Measurements from ENCODE around the gene ASTN2.
"Not testable (repeated sequence)": the region's sequence is repeated elsewhere in the genome, so short reads cannot be mapped to it uniquely, and the experiment has no call there.

ASTN2 gene

DNA sequence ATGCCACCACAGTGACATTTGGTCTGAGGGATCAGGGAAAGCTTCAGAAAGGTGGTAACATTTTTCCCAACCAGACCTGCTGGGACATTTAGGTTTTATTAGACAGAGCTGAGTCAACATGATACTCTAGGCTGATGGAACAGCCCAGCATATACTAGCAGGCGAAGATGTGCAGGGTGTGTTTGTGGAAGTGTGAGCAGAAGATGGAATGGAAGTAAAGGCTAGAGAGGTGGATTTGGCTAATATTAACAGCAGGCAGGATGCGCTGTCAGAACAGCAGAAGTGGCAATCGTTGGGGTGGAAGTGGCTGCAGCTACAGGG is 340.6 kb downstream of the ASTN2 start:
- no peak for DNase-seq (ENCODE audit: low read depth)

DNA sequence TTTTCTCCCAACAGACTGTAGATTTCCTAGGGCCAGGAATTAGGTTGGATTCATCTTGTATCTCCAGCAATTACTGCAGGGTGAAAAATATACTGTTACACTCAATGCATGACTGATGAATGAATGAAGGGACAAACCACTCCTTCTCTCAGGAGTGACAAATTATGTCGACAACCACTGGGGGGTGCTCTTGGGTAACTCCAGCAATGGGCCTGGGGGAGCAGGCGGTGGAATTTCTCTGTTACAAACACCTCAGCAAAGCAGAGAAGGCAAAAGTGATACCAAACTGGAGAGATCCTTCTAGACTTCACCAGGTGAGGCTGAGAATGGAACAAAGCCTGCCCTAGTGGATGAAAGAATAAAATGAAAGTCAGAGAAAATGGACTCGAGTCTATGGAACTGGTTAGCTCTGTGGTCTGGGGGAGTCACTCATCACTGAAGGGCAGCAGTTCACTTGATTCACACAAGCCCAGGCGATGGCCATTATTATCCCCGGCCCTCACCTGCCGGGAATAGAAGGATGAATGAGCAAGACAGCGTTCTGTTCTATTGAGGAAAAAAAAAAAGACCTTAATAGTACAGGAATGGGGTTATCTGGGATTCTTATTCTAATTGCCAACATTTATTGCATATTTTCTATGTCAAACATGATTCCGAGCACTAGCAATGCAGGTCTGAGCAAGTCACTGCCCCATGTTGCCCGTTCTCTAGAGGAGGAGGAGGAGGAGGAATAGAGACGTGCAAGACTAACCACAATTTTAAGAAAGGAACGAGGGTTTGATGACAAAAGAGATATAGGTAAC is 341.1 kb downstream of the ASTN2 start:
- no peak for DNase-seq (ENCODE audit: low read depth)

DNA sequence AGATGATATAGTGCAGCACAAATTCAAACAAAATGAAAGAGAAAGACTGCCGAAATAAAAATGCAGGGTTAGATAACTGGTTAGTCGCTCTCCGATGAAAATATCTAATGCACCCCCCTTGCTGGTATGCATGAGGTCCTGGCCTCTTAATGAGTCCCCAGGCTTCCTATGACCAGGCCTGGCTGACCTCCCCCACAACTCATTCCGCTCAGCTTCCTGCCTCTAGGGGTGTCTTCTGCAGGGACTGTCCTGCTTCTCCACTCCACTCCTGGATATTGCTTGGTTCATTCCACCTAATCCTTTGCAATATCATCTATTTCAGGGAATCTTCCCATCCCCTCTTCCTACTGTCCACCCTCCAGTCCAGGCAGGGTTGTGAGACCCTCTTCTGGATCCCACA is 341.8 kb downstream of the ASTN2 start:
- no peak for DNase-seq (ENCODE audit: low read depth)

DNA sequence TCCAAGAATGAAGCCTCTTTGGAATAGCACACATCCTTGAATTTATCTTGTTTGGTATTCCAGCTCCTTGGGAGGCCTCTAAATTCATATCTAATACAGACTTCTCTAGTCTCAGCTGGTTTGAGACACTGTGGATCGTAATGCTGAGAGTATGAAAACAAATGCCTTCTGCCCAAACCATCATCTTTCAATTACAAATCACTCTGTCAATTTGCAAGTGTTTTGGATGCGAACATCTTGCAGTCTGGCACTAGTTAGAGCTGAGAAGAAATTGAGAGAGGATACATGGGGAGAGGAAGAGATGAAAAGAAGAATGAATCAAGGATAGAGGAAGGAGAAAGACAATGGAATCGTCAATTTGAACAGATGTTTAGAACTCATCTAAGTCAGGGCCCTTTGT is 342.6 kb downstream of the ASTN2 start:
- DNase-seq (ENCODE audit: low read depth), result no peak

DNA sequence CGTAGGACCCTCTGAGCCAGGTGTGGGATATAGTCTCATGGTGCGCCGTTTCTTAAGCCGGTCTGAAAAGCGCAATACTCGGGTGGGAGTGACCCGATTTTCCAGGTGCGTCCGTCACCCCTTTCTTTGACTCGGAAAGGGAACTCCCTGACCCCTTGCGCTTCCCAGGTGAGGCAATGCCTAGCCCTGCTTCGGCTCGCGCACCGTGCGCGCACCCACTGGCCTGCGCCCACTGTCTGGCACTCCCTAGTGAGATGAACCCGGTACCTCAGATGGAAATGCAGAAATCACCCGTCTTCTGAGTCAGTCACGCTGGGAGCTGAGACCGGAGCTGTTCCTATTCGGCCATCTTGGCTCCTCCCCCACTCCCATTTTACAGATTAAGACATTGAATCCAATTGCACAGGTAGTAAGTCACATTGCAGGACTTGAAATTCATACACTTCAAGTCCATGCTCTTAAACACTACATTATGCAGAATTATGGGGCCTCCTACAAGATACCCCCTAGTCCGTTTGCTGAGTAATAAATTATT is 343.1 kb downstream of the ASTN2 start:
- not testable (repeated sequence) for DNase-seq (ENCODE audit: low read depth)

DNA sequence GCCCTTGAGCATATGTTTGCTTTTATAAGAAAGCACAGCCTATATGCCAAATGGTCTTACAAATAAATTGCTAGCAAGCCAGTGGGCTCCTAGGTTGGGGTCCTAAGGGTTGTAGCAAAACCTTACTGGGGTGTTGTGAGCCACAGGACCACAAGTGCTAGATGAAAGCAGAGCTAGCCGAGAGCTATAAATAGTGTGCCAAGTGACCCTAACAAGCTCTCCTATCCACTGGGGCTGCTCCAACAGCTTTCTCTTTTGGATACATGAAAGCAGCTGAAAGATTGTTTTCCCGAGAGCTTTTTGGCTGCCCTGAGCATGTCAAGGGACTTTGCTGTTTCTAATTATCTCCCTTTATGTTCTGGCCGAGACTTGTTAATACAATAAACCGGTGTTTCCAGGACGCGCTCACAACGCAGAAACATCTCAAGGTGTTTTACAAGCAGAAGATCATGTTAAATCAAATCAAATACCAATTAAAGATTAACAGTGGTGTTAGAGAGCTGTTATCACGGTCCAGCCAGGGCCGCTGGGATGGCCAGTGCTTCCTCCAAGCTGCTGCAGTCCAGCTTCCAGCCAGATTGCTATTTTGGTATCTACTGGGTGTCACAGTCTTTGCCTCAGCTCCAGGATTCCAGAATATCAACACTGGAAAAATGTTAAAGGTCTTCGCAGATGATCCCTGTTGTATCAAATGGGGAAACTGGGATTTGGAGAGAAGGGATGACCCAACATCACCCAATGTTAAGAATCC is 351.0 kb downstream of the ASTN2 start:
- DNase-seq (ENCODE audit: low read depth), result no peak

DNA sequence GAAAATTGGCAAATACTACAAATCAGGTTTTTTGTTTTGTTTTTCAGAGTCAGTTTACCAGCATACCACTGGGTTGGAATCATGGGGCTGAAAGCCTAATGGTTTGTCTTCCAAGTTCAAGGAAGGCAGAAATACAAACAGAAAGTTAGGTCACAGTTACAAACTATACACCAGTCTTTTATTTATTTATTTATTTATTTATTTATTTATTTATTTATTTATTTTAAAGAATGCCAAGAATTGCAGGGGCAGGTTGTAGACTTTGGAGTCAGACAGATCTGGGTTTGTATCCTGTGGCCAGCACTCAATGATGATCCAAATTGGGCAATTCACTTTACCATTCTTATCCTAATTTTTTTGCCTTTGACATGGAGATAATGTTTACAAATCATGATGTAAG is 353.9 kb downstream of the ASTN2 start:
- DNase-seq (ENCODE audit: low read depth), result no peak

DNA sequence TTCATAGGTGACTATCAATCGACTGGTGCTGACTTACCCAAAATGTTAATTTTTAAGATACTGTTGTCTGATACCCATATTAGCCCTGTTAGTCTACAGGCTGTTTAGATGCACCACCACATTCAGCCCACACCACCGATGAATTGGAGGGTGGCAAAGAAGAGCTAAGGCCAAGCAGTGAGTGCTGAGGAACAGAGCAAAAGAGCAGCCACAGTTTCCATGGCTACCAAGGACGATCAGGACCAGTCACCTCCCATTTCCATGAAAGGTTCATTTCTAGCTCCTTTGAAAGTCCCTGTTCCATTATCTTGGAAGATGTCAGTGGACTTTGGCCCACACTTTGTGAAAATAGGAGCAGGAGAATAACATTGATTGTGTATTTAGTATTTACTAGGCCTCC is 364.9 kb downstream of the ASTN2 start:
- DNase-seq (ENCODE audit: low read depth), result no peak

DNA sequence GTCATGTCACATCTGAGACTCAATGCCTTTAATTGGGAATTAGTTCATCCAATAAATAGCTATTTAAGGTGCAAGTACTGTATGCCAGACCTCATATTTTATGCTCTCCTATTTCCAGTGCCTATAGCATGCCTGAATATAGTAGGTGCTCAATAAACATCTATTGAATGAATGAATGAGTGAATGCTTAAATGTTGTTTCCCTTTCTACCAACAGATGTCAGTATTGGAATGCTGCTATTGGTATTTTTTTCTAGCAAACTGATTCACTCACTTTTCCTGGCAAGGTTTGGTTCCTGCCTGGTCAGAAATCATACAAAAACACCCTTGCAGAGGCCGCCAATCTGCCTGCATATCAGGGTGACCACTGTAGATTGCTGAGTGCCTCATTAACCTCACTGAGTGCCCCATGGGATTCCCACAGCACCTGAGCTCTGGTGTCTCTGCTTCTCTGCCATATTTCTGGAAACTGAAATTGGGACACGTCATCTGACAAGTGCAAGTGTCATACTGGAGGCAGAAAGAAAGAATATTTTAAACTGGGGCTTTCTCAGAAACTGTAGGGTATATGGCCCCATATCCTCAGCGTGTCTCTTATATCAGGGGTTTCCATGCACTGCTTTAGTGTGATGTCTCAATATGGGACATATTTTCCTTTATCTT is 368.1 kb downstream of the ASTN2 start:
- DNase-seq (ENCODE audit: low read depth), result no peak

DNA sequence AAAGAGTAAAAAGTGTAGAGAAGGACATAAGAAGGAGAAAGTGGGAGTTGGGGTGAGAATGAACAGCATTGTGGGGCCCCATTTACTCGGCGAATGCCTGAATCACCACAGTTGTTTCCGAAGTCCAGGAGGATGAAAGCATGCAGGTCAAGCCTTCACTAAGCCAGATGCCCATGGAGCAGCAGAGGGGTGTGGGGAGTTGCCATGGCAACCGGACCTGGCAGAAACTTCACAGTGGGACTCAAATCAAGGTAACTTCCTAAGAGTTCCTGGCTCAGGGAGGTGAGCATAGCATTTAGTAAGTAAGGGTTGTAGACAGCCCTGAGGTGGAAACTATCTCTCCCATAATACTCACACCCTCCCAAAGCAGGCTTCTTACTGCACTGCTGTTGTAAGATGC is 370.6 kb downstream of the ASTN2 start:
- no peak for DNase-seq (ENCODE audit: low read depth)

DNA sequence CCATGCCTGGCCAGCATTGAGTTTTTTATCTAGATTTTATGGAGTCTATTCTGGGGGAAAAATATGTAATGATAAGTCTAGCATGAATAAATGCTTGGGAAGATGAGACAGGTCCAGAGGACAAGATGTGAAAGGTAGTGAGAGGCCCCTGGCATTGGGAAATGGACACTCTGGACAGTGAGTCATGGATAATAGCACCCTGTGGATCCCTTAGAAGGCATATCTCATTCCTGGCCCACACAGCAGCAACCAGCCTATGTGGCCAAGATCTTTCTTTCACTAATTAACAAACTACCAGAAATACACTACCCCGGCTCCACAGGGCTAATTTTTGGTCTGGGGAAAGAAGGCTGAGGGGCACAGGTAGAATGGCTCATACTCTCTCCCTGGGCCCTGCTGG is 371.7 kb downstream of the ASTN2 start:
- no peak for DNase-seq (ENCODE audit: low read depth)

DNA sequence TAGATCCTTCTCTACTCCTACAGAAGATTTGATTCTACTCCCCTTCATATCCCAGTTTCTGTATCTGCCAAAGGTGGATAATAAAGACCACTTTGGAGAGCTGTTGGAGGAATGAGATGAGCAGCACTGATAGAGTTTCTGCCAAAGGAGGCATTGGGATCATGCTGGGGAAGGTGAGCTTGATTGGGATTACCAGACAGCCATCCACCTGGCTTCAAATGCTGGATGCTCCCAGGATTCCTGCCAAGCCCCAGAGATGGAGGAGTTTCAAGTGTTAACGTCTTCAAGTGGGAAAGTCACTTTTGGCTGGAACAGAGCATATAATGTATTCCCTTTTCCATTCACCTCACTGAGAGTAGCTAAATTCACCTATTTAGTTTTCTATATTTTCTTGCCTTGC is 379.3 kb downstream of the ASTN2 start:
- no peak for DNase-seq (ENCODE audit: low read depth)

DNA sequence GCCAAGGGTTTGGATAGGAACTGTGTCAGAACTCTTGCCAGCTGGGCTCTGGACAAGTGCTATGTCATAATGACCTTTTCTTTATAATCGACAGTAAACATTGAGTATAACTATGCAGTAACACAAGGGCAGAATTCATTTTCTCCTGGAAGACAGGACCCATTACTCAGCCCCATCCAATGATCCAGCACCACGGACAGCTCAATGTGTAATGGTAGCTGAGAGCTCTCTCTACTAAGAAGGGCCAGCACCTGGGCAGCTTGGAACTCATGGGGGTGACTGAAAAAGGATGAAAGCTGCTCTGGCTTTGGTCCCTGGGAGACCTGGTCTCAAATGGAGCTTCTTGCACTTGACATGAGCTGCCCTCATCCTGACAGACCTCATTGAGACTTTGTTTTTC is 380.0 kb downstream of the ASTN2 start:
- no peak for DNase-seq (ENCODE audit: low read depth)

DNA sequence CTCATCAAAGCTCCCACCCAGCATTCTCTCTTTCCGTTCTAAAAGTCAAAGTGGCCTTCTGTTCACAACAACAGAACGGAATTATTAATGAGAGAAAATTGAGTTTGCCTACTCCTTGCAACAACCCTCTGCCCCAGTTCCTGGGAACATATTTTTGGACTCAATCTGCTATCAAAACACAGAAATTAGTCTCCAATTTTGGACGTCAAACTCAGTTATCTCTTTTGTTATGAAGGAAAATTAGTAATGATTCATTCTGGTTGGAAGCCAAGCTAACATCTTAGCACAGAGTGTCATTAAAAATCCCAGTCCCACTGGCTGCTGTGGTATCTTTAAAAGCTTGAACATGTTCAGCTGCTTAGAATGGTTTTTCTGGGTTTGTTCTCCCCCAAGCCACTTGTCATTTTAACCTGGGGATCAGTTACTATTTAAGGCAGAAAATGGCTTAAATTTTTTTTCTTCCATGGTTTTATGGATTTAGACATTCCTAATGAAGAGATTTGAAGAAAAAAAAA is 384.5 kb downstream of the ASTN2 start:
- no peak for DNase-seq (ENCODE audit: low read depth)

DNA sequence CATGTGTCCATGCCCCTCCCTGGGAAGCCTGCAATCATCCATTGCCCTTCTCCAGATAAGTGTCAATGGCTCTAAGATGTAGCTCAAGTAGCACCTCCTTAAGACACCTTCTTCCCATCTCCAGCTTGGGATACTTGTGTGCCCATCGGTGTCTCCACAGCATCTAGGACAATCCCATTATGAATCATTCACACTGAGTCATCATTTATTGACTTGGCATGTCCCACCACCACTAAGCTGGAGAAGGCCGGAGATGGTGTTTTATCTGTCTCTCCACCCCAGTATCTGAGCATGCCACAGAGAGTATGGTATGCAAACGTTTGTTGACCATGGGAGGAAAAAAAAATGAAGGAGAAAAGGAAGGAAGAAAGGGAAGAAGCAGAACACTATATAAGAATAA is 385.5 kb downstream of the ASTN2 start:
- DNase-seq (ENCODE audit: low read depth), result no peak

DNA sequence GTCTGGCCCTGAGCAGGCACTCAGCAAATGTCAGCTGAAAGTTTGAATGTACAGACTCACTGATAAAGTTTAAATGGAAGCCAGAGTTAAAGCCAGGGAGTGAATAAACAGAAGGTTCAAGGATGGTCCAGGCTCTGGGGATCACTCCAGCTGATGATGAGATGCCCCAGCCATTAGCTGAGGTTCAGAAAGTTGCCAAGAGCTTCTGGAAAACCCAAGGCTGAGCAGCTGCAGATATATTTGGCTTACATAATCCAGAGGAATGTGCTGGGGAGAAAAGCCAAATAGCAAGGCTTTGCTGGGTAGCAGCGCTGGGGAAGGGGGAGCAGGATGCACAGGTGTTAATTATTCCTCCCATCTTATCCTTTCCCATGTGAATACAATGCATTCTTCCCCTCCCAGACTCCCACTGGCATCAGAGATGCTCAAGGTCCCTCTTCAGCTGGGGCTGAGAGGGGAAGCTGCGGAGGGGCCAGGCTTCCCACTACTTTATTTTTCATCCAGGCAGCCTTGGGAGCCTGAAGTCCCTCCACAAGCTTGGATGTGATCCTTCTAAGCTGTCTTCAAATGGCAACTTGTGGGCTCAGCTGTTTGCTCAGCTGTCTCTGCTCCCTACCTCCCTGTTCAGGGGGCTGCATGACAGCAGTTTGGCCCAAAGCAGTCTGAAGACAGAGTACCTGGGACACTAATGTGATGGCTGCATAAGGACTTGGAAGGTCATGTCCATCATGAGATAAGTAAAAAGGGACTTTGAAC is 386.6 kb downstream of the ASTN2 start:
- no peak for DNase-seq (ENCODE audit: low read depth)

DNA sequence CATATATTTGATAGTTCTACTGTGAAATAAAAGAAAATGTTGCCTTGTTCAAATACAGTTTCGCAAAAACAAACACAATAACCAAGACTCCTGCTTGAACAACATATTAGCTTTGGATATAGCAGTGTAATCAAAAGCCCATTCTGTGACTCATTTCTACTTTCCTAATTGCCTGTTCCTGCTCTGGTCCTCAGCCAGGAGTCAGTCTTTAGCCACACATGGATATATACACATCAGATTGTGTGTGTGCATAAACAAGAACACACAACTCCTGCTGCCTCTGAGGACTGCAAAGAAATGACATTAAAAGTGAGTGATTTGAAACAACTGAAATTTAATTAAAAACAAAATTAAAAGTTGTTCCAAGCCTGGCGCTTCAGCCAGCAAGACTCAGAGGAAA is 393.0 kb downstream of the ASTN2 start:
- no peak for DNase-seq (ENCODE audit: low read depth)

DNA sequence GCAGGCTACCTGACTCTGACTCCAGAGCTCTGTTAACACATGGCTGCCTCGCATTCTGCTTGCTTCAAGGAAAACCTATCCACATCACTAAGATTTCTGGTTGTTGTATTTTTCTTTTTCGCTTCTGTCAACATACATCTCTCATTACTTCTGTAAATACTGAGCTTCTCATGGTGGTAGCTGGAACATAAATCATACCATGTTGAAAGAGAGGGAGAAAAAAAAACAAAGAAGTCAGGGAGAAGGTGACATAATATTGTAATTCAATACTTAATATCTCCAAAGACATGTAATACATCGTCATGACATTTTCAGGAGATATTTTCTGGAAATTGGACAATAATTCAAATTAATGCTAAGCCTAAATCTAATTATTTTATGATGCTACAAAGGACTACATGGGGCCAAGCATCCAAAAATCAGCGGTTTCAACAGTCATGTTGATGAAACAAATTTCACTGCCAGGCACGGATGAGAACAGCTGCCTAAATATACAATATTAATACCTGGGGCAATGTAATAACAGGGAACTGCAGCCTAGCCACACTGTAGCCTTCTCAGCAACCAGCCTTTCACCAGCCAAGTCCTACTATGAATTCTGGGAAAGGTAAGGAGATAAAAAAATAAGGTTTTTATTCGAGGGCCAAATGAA is 395.8 kb downstream of the ASTN2 start:
- no peak for DNase-seq (ENCODE audit: low read depth)

DNA sequence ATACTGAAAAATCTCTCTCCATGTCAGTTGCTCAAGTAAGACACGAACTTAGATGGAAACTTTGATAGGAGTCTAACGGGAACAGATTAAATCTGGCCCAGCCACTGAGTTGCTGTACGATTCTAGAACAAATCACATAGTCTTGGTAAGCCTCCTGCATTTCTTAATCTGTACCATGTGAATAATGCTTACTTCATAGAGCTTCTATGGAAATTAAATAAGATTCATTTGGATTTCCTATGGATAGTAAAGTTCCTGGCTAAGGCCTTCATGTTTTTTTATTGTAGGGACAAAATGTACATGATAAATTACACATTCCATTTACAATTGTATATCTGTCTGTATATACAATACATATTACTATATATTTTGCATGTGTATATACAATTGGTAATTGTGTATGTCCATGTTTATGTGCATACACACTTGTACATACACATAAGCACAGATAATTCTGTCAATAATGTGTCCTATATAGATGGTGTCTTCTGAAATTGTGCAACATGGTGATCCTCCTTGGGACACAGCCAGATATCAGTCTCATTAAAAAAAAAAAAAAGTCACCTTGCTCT is 397.4 kb downstream of the ASTN2 start:
- DNase-seq (ENCODE audit: low read depth), result no peak

DNA sequence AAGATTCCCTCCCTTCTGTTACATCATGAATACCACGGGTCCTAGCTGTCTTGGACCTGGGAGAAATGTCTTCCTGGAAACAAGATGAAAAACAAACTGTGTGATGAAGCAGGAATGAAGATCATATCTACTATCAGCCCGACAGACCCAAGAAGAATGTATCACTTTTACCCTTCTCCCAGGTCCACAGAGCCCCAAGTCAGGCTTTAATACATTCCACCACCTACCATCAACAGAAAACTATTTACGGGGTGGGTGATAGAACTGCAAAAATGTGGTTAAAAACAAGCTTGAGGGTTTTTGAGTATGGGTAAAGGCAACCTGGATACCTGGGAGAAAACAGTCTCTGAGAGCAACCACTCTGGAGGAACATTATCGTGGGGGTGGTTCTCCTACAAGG is 400.8 kb downstream of the ASTN2 start:
- no peak for DNase-seq (ENCODE audit: low read depth)

DNA sequence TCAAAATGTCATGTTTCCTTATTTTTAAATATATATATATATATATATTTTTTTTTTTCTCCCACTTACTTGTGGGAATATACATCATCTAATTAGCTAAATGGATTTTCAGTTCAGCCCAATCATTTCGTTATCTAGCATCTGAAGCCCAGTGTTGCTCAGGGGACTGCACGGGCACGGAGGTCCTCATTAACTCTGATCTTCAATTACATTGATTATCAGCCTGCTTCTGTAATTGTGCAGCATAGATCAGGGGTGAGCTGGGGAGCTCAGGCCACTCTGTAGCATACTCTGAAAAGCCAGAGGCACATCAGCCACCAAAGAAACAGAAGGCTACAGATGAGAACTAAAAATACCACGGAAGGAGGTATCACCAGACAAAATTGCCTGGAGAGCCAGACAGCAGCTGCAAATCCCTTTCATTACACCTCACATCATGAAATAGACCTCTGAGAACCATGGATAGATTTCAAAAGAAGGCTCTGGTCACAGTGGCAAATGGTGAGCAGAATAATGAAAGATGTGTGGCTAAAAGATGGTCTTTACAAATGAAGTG is 401.3 kb downstream of the ASTN2 start:
- DNase-seq (ENCODE audit: low read depth), result no peak
